HEK293 (cell line): ENCODE measurements around the gene GPX3.

Source experiments
- CTCF ChIA-PET: fragments of 350-600 bp; formaldehyde crosslinking; extraction: SDS; loops from one replicate; lab custom pipeline; 2021; ENCODE audit warnings: antibody characterized with exemption; lab: Yijun Ruan, JAX
- POLR2A ChIA-PET: fragments of 300-600 bp; formaldehyde crosslinking; extraction: SDS; loops from one replicate; lab custom pipeline; 2020; ENCODE audit warnings: antibody characterized with exemption, inconsistent platforms; lab: Yijun Ruan, JAX
- H3K27ac ChIP-seq: fragments of 200-500 bp; sonication (Bioruptor generic); 2 replicates; pipeline ENCODE4 v1.5.1; 2014; ENCODE audit warnings: low read depth, low read length, control low read depth, inconsistent platforms; ENCODE audit errors: extremely low read depth
- H3K36me3 ChIP-seq, 2 experiments: fragments of 200-500 bp in 1 of 2; sonication (Bioruptor generic) in 1 of 2; 1 replicate in 1 of 2; 2 replicates in 1 of 2; pipeline ENCODE4 v1.5.1; 2014 to 2017; ENCODE audit warnings: inconsistent platforms in 2 of 2, low read length in 2 of 2; ENCODE audit not compliant: control insufficient read depth in 2 of 2, insufficient read depth in 1 of 2
- H3K4me1 ChIP-seq: fragments of 200-500 bp; sonication (Bioruptor generic); 2 replicates; pipeline ENCODE4 v1.5.1; 2014; ENCODE audit warnings: mild to moderate bottlenecking, low read length, inconsistent platforms; ENCODE audit not compliant: control insufficient read depth, insufficient read depth
- H3K4me3 ChIP-seq: 2 replicates; pipeline ENCODE4 v1.5.1; 2011; ENCODE audit warnings: low read depth, mild to moderate bottlenecking, control low read depth, low read length, moderate library complexity
- H3K9me3 ChIP-seq: fragments of 200-500 bp; sonication (Bioruptor generic); 2 replicates; pipeline ENCODE4 v1.5.1; 2014; ENCODE audit warnings: low read depth, low read length, inconsistent platforms; ENCODE audit not compliant: control insufficient read depth, insufficient read depth
- GLIS1 ChIP-seq: fragments of 450-650 bp; formaldehyde crosslinking; IDR thresholded peaks from 2 replicates; pipeline ENCODE4 v1.5.1; 2016; ENCODE audit warnings: missing biosample characterization, missing genetic modification characterization
- KLF16 ChIP-seq: fragments of 450-650 bp; formaldehyde crosslinking; IDR thresholded peaks from 2 replicates; pipeline ENCODE4 v1.5.1; 2017; ENCODE audit warnings: missing biosample characterization, missing genetic modification characterization
- WT1 ChIP-seq: fragments of 450-650 bp; formaldehyde crosslinking; IDR thresholded peaks from 2 replicates; pipeline ENCODE4 v1.5.1; 2016; ENCODE audit warnings: missing biosample characterization, missing genetic modification characterization
- ZBTB49 ChIP-seq: fragments of 450-650 bp; formaldehyde crosslinking; IDR thresholded peaks from 2 replicates; pipeline ENCODE4 v1.5.1; 2016; ENCODE audit warnings: missing biosample characterization, missing genetic modification characterization, low read depth
- ZNF140 ChIP-seq: fragments of 450-650 bp; formaldehyde crosslinking; IDR thresholded peaks from 2 replicates; pipeline ENCODE4 v1.5.1; 2016; ENCODE audit warnings: missing biosample characterization, missing genetic modification characterization
- ZNF24 ChIP-seq: fragments of 450-650 bp; formaldehyde crosslinking; IDR thresholded peaks from 2 replicates; pipeline ENCODE4 v1.5.1; 2016; ENCODE audit warnings: missing biosample characterization, missing genetic modification characterization
- ZNF416 ChIP-seq: fragments of 450-650 bp; formaldehyde crosslinking; IDR thresholded peaks from 2 replicates; pipeline ENCODE4 v1.5.1; 2016; ENCODE audit warnings: missing biosample characterization, missing genetic modification characterization
- ZNF600 ChIP-seq: fragments of 450-650 bp; formaldehyde crosslinking; IDR thresholded peaks from 2 replicates; pipeline ENCODE4 v1.5.1; 2016; ENCODE audit warnings: missing biosample characterization, missing genetic modification characterization
- ZNF629 ChIP-seq: fragments of 450-650 bp; formaldehyde crosslinking; IDR thresholded peaks from 2 replicates; pipeline ENCODE4 v1.5.1; 2017; ENCODE audit warnings: missing biosample characterization, missing genetic modification characterization
- ZNF76 ChIP-seq: fragments of 450-650 bp; formaldehyde crosslinking; IDR thresholded peaks from 2 replicates; pipeline ENCODE4; 2016; ENCODE audit warnings: low read depth, missing biosample characterization, missing genetic modification characterization, borderline replicate concordance
- ZNF792 ChIP-seq: fragments of 450-650 bp; formaldehyde crosslinking; IDR thresholded peaks from 2 replicates; pipeline ENCODE4 v1.5.1; 2016; ENCODE audit warnings: missing biosample characterization, missing genetic modification characterization
- ZNF843 ChIP-seq: fragments of 450-650 bp; formaldehyde crosslinking; IDR thresholded peaks from 2 replicates; pipeline ENCODE4 v1.5.1; 2016; ENCODE audit warnings: missing biosample characterization, missing genetic modification characterization
- ZSCAN18 ChIP-seq: fragments of 450-650 bp; formaldehyde crosslinking; IDR thresholded peaks from 2 replicates; pipeline ENCODE4 v1.5.1; 2016; ENCODE audit warnings: missing biosample characterization, missing genetic modification characterization
- TF ChIP-seq, protein P1 (sequence below): fragments of 450-650 bp; formaldehyde crosslinking; IDR thresholded peaks from 2 replicates; pipeline ENCODE4; 2016; ENCODE audit warnings: missing biosample characterization, missing genetic modification characterization

Gene GPX3

GRCh38 chr5:151055336-151055735, 34.9 kb downstream of the GPX3 start (continued):
- no peak for TF ChIP-seq ZNF416 (tag by site-specific recombination)
- TF ChIP-seq ZNF76 (tag by site-specific recombination) = no peak

- Histone ChIP-seq H3K36me3 (peaks cover 26 to 81% of the 10 kb centered on the region in 2 experiments; a peak in 2 of 3 replicates), H3K27ac (no peak overlapping the region), H3K4me3 (no peak overlapping the region), H3K4me1 (no peaks in the 10 kb centered on the region), H3K9me3 (no peaks in the 10 kb centered on the region)
- ChIA-PET POLR2A (no interaction called here), CTCF (interaction anchor here (2.4 kb wide), 1 partner anchor 59 kb away, joined by 6 read pairs; no protein-coding TSS in a partner anchor)
- TF ChIP-seq ZNF140 (no peak), WT1 (tag by site-specific recombination) (no peak), GLIS1 (tag by site-specific recombination) (no peak), KLF16 (tag by site-specific recombination) (no peak)
- TF ChIP-seq, protein P1, sequence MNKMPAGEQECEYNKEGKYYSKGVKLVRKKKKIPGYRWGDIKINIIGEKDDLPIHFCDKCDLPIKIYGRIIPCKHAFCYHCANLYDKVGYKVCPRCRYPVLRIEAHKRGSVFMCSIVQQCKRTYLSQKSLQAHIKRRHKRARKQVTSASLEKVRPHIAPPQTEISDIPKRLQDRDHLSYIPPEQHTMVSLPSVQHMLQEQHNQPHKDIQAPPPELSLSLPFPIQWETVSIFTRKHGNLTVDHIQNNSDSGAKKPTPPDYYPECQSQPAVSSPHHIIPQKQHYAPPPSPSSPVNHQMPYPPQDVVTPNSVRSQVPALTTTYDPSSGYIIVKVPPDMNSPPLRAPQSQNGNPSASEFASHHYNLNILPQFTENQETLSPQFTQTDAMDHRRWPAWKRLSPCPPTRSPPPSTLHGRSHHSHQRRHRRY (tag by site-specific recombination) = no peak
Measured at GRCh38 chr5:151056379-151057325, 36.3 kb downstream of the GPX3 start.

- H3K9me3 ChIP-seq = no peaks in the 10 kb centered on the region
- H3K4me3 ChIP-seq = no peak overlapping the region
- no peak for TF ChIP-seq ZNF629
- no peak for TF ChIP-seq ZBTB49
- H3K36me3 ChIP-seq = peaks cover 26 to 92% of the 10 kb centered on the region in 2 experiments; a peak in 2 of 3 replicates
- ChIA-PET POLR2A (no interaction called here), CTCF (interaction anchor here (0.7 to 2.5 kb wide), 4 partner anchors 10 to 181 kb away, joined by 3 to 14 read pairs (median 4); partner anchors contain the start of gene TNIP1)
- no peak overlapping the region for H3K27ac ChIP-seq
- no peaks in the 10 kb centered on the region for H3K4me1 ChIP-seq
Measured at GRCh38 chr5:151058301-151058700, 37.9 kb downstream of the GPX3 start.

DNA sequence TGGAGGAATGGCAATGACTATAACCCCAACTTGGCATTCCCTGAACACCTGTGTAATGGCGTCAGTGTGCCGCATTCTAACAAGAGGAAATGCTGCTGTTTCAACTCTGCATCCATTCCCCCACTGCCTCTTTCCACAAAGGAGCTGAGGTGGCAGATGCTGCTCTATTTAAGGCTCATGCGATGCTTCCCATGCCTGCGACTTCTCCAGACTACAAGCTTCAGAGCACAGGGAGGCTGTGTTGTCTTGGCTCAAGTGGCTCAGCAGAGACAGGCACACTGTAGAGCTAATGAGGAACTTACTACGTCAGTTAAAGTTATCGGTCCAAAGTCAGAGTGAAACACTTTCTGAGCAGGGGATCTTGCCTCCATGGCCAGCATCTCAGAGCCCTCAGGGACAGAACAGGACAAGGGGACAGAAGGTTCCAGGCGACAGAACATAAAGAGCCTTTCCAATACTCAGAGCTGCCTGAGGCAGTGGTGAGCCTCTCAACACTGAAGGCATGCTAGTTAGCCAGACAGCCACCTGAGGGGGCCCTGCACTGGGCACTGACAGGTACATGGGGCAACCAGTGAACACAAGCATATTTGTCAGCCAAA, 38.6 kb downstream of the GPX3 start:
- ChIA-PET CTCF (interaction anchor here (0.9 to 2.5 kb wide), 3 partner anchors 11 to 180 kb away, joined by 3 to 14 read pairs (median 5); partner anchors contain the start of gene TNIP1), POLR2A (no interaction called here)
- no peaks in the 10 kb centered on the region for H3K4me1 ChIP-seq
- no peak overlapping the region for H3K27ac ChIP-seq
- TF ChIP-seq ZNF24 (tag by site-specific recombination) = no peak
- TF ChIP-seq ZNF843 (tag by site-specific recombination) = no peak
- no peak for TF ChIP-seq ZNF792
- no peak for TF ChIP-seq ZSCAN18 (tag by site-specific recombination)
- TF ChIP-seq ZNF600 (tag by site-specific recombination) = no peak
- no peak overlapping the region for H3K4me3 ChIP-seq
- H3K36me3 ChIP-seq = peaks cover 26 to 89% of the 10 kb centered on the region in 2 experiments; a peak in 2 of 3 replicates
- no peaks in the 10 kb centered on the region for H3K9me3 ChIP-seq
